Muscle of arm (tissue), 12 donors: ENCODE results near the gene THPO. TPM values are rescaled to one million over a fixed set of nuclear protein-coding genes. Genes with fewer than 3 reads are reported as not detected.

ENCODE experiments used
- DNase-seq: peaks from one replicate; pipeline ENCODE4 v3.0.0-alpha.2; 2013
- polyA plus RNA-seq, 12 donors: library from polyadenylated mRNA; unstranded; fragments of 120-200 nt; gene quantifications; one replicate each; pipeline ENCODE4 v1.2.1, GENCODE V29; 2013; ENCODE audit not compliant: insufficient read length in 12 of 12

Gene THPO
- polyA plus RNA-seq, 12 donors, result 1.5 to 2.2 (median 2.0) TPM; not detected in 2

- no peak for DNase-seq
These were observed 42.7 kb downstream of the THPO start for GRCh38 chr3:184335291-184335660.

- no peak for DNase-seq
These were observed 43.4 kb downstream of the THPO start for GRCh38 chr3:184334470-184335158.

DNA sequence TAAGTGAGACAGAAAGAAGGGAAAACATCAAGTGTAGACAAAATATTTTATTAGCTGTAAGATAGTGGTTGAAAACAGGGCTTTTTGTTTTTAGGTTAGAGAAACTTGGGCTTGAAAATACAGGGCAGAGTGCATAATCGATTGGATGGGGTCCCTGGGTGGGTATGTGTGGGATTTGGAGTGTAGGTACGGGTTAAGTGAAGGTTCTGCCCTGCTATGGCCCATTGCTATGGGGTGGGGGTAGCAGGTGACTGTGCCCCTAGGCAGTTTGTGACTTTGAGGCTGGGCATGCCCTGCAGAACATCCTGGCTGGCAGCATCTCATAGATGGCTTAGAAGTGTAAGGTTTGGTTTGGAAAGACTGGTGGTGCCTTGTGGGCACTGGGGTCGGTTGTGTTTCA lies 44.3 kb downstream of the THPO start:
- DNase-seq, result no peak

- no peak for DNase-seq
These were observed 44.8 kb downstream of the THPO start for GRCh38 chr3:184333190-184333589.

DNA sequence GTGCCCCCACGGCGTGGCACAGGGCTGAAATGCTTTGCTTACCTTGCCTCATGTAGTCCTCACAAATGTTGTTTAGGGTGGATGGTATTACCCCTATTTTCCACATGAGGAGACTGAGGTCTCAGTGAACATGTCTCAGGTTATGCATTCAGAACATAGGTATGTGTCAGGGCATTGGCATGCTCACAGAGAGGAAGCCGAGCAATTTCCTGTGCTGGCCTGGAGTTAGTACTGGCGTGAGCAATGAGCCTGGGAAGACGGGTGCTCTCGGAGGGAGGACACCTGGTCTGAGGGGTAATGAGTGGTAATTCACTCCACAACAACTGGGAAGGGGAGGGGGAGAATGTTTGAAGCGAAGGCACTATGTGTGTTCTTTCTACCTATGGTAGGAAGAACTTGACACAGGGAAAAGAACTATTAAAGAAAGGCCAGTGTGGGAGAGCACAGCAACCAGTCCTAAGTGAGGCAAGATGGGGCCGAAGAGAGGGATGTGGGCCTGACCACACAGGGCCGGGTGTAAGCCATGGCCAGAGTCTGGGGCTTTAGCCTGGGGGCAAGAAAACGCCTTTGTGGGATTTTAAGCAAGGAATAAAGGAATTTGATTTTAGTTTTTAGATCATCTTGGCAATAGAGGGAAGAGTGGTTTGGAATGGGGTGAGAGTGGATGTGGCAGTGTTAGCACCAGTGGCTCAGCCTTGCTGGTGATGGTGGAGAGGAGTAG lies 45.5 kb downstream of the THPO start:
- no peak for DNase-seq

GRCh38 chr3:184328516-184328915 lies 49.5 kb downstream of the THPO start:
- DNase-seq, result no peak

GRCh38 chr3:184327171-184327570 lies 50.8 kb downstream of the THPO start:
- DNase-seq, result no peak

DNA sequence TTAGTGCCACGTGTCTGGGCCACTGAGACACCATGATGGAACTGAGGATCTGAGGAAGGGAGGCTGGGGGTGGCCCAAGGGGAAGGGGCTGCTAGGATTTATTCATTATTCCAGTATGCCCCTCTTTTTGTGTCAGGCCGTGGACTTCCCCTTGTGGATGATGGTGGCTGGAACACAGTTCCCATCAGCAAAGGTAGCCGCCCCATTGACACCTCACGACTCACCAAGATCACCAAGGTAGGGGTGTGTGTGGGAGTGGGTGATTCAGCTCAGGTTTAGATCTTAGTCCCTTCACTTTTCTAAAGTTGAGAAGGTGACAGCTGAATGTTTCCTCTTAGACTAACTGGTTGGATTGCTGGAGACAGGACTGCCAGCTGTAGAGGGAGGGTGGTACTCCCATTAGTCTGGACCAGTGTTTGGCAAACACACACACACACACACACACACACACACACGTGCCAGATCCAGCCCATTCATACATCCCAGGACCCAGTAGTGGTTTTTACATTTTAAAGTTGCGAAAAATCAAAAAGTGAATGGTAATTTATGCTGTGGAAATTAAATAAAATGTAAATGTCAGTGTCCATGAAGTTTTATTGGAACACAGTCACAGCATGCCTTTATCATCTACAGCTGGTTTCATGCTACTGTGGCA lies 52.2 kb downstream of the THPO start:
- DNase-seq, result no peak

- DNase-seq, result no peak
These were observed 52.7 kb downstream of the THPO start for GRCh38 chr3:184325269-184325668.

- DNase-seq, result no peak
These were observed 54.3 kb downstream of the THPO start for GRCh38 chr3:184323696-184324095.

DNA sequence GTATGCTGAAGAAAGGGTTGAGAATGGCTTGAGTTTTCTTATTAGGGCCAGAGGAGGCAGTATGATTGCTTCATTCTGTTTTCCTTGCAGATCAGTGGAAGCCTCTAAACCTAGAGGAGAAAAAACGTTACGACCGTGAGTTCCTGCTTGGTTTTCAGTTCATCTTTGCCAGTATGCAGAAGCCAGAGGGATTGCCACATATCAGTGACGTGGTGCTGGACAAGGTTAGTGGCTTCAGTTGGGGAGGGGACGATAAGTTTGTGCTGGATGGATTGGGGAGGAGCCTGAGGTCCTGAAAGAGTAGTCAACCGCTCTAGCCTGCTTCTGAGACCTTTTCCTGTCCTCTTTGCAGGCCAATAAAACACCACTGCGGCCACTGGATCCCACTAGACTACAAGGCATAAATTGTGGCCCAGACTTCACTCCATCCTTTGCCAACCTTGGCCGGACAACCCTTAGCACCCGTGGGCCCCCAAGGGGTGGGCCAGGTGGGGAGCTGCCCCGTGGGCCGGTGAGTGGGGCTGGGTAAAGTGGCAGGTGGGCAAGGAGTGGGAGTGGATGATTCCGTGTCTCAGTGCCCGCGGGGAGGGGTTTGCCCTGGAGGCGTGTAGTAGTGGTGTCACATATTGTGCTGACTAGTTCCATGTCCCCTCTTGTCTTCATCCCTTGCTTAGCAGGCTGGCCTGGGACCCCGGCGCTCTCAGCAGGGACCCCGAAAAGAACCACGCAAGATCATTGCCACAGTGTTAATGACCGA lies 55.1 kb downstream of the THPO start:
- no peak for DNase-seq

Other genes with a start within 250 kb of the THPO start
- gene EIF2B5, start 242.8 kb downstream of the THPO start, polyA plus RNA-seq, result 10 to 100 TPM in 11 of 12 donors, not detected in 1; 32.5 to 47.9 (median 36.3) TPM
- gene DVL3, start 222.8 kb downstream of the THPO start, polyA plus RNA-seq, result 100 to 1,000 TPM in 1 of 12 donors, 10 to 100 TPM in 10, not detected in 1; 65.3 to 104 (median 83.6) TPM
- gene AP2M1, start 203.4 kb downstream of the THPO start, polyA plus RNA-seq, result 100 to 1,000 TPM in 11 of 12 donors, not detected in 1; 170 to 233 (median 199) TPM
- 10 to 100 TPM in 11 of 12 donors, not detected in 1; 35.8 to 55.4 (median 43.2) TPM for gene ABCF3, start 192.0 kb downstream of the THPO start, polyA plus RNA-seq
- gene VWA5B2, start 148.6 kb downstream of the THPO start, polyA plus RNA-seq, result 1 to 10 TPM in 1 of 12 donors, under 1 TPM in 10, not detected in 1; 0.18 to 3.1 (median 0.43) TPM
- 10 to 100 TPM in 11 of 12 donors, not detected in 1; 19.4 to 37.9 (median 22.4) TPM for gene ALG3, start 129.2 kb downstream of the THPO start, polyA plus RNA-seq
- gene EEF1AKMT4, start 128.5 kb downstream of the THPO start, polyA plus RNA-seq, result 1 to 10 TPM in 9 of 12 donors, under 1 TPM in 1, not detected in 2; 0.84 to 2.5 (median 1.4) TPM
- gene CAMK2N2, start 116.7 kb downstream of the THPO start, polyA plus RNA-seq, result under 1 TPM in 4 of 12 donors, not detected in 8; 0.12 to 0.34 (median 0.15) TPM
- gene ECE2, start 102.2 kb downstream of the THPO start, polyA plus RNA-seq, result under 1 TPM in 1 of 12 donors, not detected in 11; 0.43 TPM
- 100 to 1,000 TPM in 11 of 12 donors, not detected in 1; 144 to 202 (median 165) TPM for gene PSMD2, start 79.0 kb downstream of the THPO start, polyA plus RNA-seq
- gene EIF4G1, start 63.6 kb downstream of the THPO start, polyA plus RNA-seq, result 100 to 1,000 TPM in 11 of 12 donors, not detected in 1; 140 to 297 (median 177) TPM
- gene FAM131A, start 40.6 kb downstream of the THPO start, polyA plus RNA-seq, result 10 to 100 TPM in 6 of 12 donors, 1 to 10 TPM in 5, not detected in 1; 9.3 to 12.9 (median 10.5) TPM
- 10 to 100 TPM in 1 of 12 donors, 1 to 10 TPM in 10, not detected in 1; 1.9 to 13.6 (median 3.6) TPM for gene CLCN2, start 16.6 kb downstream of the THPO start, polyA plus RNA-seq
- 10 to 100 TPM in 11 of 12 donors, not detected in 1; 35.9 to 64.8 (median 44.4) TPM for gene POLR2H, start 16.5 kb downstream of the THPO start, polyA plus RNA-seq
- gene CHRD, start 1.8 kb upstream of the THPO start, polyA plus RNA-seq, result 10 to 100 TPM in 11 of 12 donors, not detected in 1; 14.6 to 38.9 (median 18.3) TPM
- 10 to 100 TPM in 11 of 12 donors, not detected in 1; 23.8 to 49.1 (median 35.9) TPM for gene EPHB3, start 183.6 kb upstream of the THPO start, polyA plus RNA-seq